Activated naive CD4-positive, alpha-beta T cell (primary cell): ENCODE data around the gene CENPP.
"Not testable (repeated sequence)": the region's sequence is repeated elsewhere in the genome, so short reads cannot be mapped to it uniquely, and the experiment has no call there.

ENCODE experiments used
- DNase-seq, 4 experiments: peaks; one replicate each; lab custom pipeline; 2025; lab: John Stamatoyannopoulos, UW

Gene CENPP

GRCh38 chr9:92616199-92616641 is 290.5 kb downstream of the CENPP start:
- no peak for DNase-seq

- no peak for DNase-seq
Measured at GRCh38 chr9:92616655-92617111, 290.9 kb downstream of the CENPP start.

GRCh38 chr9:92617195-92617813 is 291.6 kb downstream of the CENPP start:
- no peak for DNase-seq

- DNase-seq: no peak
Measured at GRCh38 chr9:92617951-92618510, 292.3 kb downstream of the CENPP start.

- DNase-seq: no peak
Measured at GRCh38 chr9:92618633-92619225, 293.0 kb downstream of the CENPP start.

GRCh38 chr9:92619601-92620300 is 294.0 kb downstream of the CENPP start:
- no peak for DNase-seq

- no peak for DNase-seq
Measured at GRCh38 chr9:92620845-92621244, 295.1 kb downstream of the CENPP start.

GRCh38 chr9:92623936-92624335 is 298.2 kb downstream of the CENPP start:
- not testable (repeated sequence) for DNase-seq

- DNase-seq: no peak
Measured at GRCh38 chr9:92626484-92626883, 300.7 kb downstream of the CENPP start.

- DNase-seq: no peak
Measured at GRCh38 chr9:92627651-92628050, 301.9 kb downstream of the CENPP start.

GRCh38 chr9:92631452-92632343 is 305.9 kb downstream of the CENPP start:
- no peak for DNase-seq

- DNase-seq: no peak
Measured at GRCh38 chr9:92632641-92633040, 306.9 kb downstream of the CENPP start.

GRCh38 chr9:92633614-92634278 is 308.0 kb downstream of the CENPP start:
- no peak for DNase-seq

- peak; percentile 19 to 41 (median 24) for DNase-seq
Measured at GRCh38 chr9:92634712-92635605, 309.2 kb downstream of the CENPP start.

- DNase-seq: no peak
Measured at GRCh38 chr9:92635760-92636159, 310.0 kb downstream of the CENPP start.

- DNase-seq: no peak
Measured at GRCh38 chr9:92636627-92637026, 310.9 kb downstream of the CENPP start.

GRCh38 chr9:92637326-92637725 is 311.6 kb downstream of the CENPP start:
- no peak for DNase-seq

- DNase-seq: no peak
Measured at GRCh38 chr9:92637886-92638620, 312.3 kb downstream of the CENPP start.

GRCh38 chr9:92638621-92639101 is 312.9 kb downstream of the CENPP start:
- no peak for DNase-seq
